Activated naive CD8-positive, alpha-beta T cell treated with anti-CD3 and anti-CD28 coated beads, Interleukin-2, amount 10 ng/mL, durations not matched to agents 7 days and 5 days (primary cell): ENCODE results near the gene ART3. TPM values are rescaled to one million over a fixed set of nuclear protein-coding genes. Genes with fewer than 3 reads are reported as not detected.

Source experiments
- ATAC-seq: fragments of 150-1000 bp; cut with Tn5 transposase; one replicate; pipeline ENCODE4 v1.10.0; 2021; ENCODE audit warnings: low read depth, moderate library complexity
- POLR2A ChIA-PET: fragments of 350-600 bp; sonication (Branson Sonifier 250); formaldehyde crosslinking; loops from one replicate; lab custom pipeline; 2021; ENCODE audit warnings: antibody characterized with exemption; lab: Charles Lee
- DNase-seq: peaks from one replicate; pipeline ENCODE4 v3.0.0; 2021
- H3K27ac Mint-ChIP-seq: one replicate; pipeline ENCODE4 v1.8.0; 2022; ENCODE audit warnings: mild to moderate bottlenecking, mixed read lengths
- H3K27me3 Mint-ChIP-seq: one replicate; pipeline ENCODE4 v1.8.0; 2022; ENCODE audit warnings: mild to moderate bottlenecking, moderate library complexity, mixed read lengths
- H3K36me3 Mint-ChIP-seq: one replicate; pipeline ENCODE4 v1.8.0; 2021; ENCODE audit warnings: mild to moderate bottlenecking, mixed read lengths
- H3K4me1 Mint-ChIP-seq: one replicate; pipeline ENCODE4 v1.8.0; 2021; ENCODE audit warnings: mixed read lengths
- H3K4me3 Mint-ChIP-seq: one replicate; pipeline ENCODE4 v1.8.0; 2022; ENCODE audit warnings: mild to moderate bottlenecking, moderate library complexity, mixed read lengths
- H3K9me3 Mint-ChIP-seq: one replicate; pipeline ENCODE4 v1.8.0; 2021; ENCODE audit warnings: mixed read lengths
- total RNA-seq, 2 experiments: library from RNA; stranded (reverse); gene quantifications; one replicate each; pipeline ENCODE4 v1.2.3, GENCODE V29; 2021

Gene ART3
- total RNA-seq, 2 experiments from 2014 or later = not detected

GRCh38 chr4:76141241-76141640 lies 66.7 kb downstream of the ART3 start:
- no peak overlapping the region for H3K27ac Mint-ChIP-seq
- peaks cover 27% of the 10 kb centered on the region for H3K36me3 Mint-ChIP-seq
- ATAC-seq = no peak
- POLR2A ChIA-PET = no interaction called here
- peaks cover 16% of the 10 kb centered on the region for H3K4me1 Mint-ChIP-seq
- no peaks in the 10 kb centered on the region for H3K27me3 Mint-ChIP-seq
- H3K9me3 Mint-ChIP-seq = no peaks in the 10 kb centered on the region
- no peak for DNase-seq
- no peak overlapping the region for H3K4me3 Mint-ChIP-seq

GRCh38 chr4:76144546-76144945 lies 70.0 kb downstream of the ART3 start:
- peaks cover 23% of the 10 kb centered on the region for H3K36me3 Mint-ChIP-seq
- H3K4me1 Mint-ChIP-seq = peaks cover 25% of the 10 kb centered on the region
- H3K9me3 Mint-ChIP-seq = no peaks in the 10 kb centered on the region
- no peak overlapping the region for H3K4me3 Mint-ChIP-seq
- no peak for ATAC-seq
- no peak for DNase-seq
- no peaks in the 10 kb centered on the region for H3K27me3 Mint-ChIP-seq
- POLR2A ChIA-PET = no interaction called here
- no peak overlapping the region for H3K27ac Mint-ChIP-seq

- POLR2A ChIA-PET = interaction anchor here (1.0 to 1.5 kb wide), 9 partner anchors 11 to 634 kb away, joined by 3 to 6 read pairs (median 4); partner anchors contain the start of genes NAAA, SCARB2 and SDAD1
- peak overlapping the region; percentile 98 for H3K4me3 Mint-ChIP-seq
- H3K4me1 Mint-ChIP-seq = peaks cover 24% of the 10 kb centered on the region
- no peaks in the 10 kb centered on the region for H3K27me3 Mint-ChIP-seq
- no peak for DNase-seq
- peak; percentile 34 for ATAC-seq
- H3K27ac Mint-ChIP-seq = peak overlapping the region; percentile 98
- peaks cover 13% of the 10 kb centered on the region for H3K36me3 Mint-ChIP-seq
- H3K9me3 Mint-ChIP-seq = no peaks in the 10 kb centered on the region
These were observed 73.1 kb downstream of the ART3 start for GRCh38 chr4:76147454-76148141.

DNA sequence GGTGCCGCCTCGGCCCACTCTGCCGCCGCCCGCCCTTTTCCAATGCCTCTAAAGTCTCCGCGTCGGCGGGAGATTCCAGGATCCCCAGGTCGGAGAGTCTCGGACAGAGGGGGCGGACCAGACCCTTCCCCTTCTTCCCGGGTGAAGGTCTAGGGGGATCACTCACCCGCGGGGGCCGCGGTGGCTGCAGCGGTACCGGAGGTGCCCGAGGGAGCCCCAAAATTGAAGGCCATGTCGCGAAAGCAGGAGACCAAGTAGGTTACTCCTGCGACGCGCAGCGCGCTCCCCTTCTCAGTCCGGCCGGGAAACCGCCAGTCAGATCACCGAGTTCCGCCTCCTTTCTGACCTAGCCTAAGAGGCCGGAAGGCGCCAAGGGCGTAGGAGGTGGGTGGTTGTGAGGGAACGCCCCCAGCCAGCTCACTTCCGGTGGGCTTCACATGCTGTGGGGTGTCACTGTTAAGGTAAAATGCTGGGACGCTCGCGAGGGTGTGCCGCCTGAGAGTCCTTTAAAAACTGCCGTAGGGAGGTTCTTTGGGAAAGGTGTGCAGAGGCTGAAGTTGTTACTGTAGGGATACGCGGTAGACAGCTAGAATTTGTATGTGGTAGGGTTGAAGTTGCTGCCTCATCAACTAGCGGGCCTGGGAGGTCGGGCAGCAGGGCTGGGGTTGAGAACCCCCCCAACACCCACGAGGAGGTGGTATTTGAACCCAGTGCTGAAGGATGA lies 73.8 kb downstream of the ART3 start, which contains the start of gene NUP54:
TSS of gene NUP54 (minus strand) at position 256 of the 724 bp plus-strand sequence. CDS start at position 233, 23 bp downstream.
- Mint-ChIP-seq H3K4me3 (peak within 1 kb of the TSS; percentile 98), H3K36me3 (peaks cover 13% of the 10 kb centered on the region), H3K4me1 (peaks cover 24% of the 10 kb centered on the region), H3K27ac (peak within 1 kb of the TSS; percentile 98), H3K9me3 (no peaks in the 10 kb centered on the region), H3K27me3 (no peaks in the 10 kb centered on the region)
- peak; percentile 97 for ATAC-seq
- POLR2A ChIA-PET = interaction anchor here (1.0 to 1.5 kb wide), 9 partner anchors 10 to 635 kb away, joined by 3 to 6 read pairs (median 4); partner anchors contain the start of genes NAAA, SCARB2 and SDAD1
- peak; percentile 95 for DNase-seq

DNA sequence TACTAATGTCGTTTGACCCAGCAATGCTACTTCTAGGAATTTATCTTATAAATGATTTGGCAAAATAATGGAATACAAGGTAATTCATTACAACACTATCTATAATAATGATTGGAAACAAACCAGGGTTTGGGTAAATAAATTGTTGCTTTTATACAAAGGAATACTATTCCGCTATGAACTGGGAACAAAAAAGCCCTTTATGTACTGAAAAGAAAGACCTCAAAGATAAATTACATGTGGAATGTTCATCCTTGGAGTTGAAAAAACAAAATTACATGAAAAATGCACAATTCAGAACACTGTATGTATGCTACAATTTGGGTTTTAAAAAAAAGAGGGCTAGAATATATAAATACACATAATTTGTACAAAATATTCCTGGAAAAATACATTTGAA lies 78.8 kb downstream of the ART3 start:
- Mint-ChIP-seq H3K4me1 (peaks cover 12% of the 10 kb centered on the region), H3K4me3 (no peak overlapping the region), H3K9me3 (peaks cover 9% of the 10 kb centered on the region), H3K27ac (no peak overlapping the region), H3K36me3 (peaks cover 17% of the 10 kb centered on the region), H3K27me3 (no peaks in the 10 kb centered on the region)
- POLR2A ChIA-PET = no interaction called here
- DNase-seq = no peak
- ATAC-seq = no peak

- ATAC-seq = no peak
- POLR2A ChIA-PET = interaction anchor here (1.3 kb wide), 1 partner anchor 24 kb away, joined by 4 read pairs; no protein-coding TSS in a partner anchor
These were observed 81.5 kb downstream of the ART3 start for GRCh38 chr4:76155979-76156378.

GRCh38 chr4:76156635-76157034 lies 82.1 kb downstream of the ART3 start:
- no peaks in the 10 kb centered on the region for H3K27me3 Mint-ChIP-seq
- H3K27ac Mint-ChIP-seq = no peak overlapping the region
- H3K4me3 Mint-ChIP-seq = no peak overlapping the region
- H3K9me3 Mint-ChIP-seq = peaks cover 9% of the 10 kb centered on the region
- H3K4me1 Mint-ChIP-seq = peaks cover 2% of the 10 kb centered on the region
- H3K36me3 Mint-ChIP-seq = peaks cover 14% of the 10 kb centered on the region
- POLR2A ChIA-PET = interaction anchor here (1.3 kb wide), 1 partner anchor 23 kb away, joined by 4 read pairs; no protein-coding TSS in a partner anchor
- ATAC-seq (no peak), DNase-seq (no peak)

More at GRCh38 chr4:76155979-76156378, 81.5 kb downstream of the ART3 start:
- Mint-ChIP-seq H3K27ac (no peak overlapping the region), H3K36me3 (peaks cover 14% of the 10 kb centered on the region), H3K27me3 (no peaks in the 10 kb centered on the region), H3K4me3 (no peak overlapping the region), H3K9me3 (peaks cover 9% of the 10 kb centered on the region), H3K4me1 (peaks cover 2% of the 10 kb centered on the region)
- no peak for DNase-seq

GRCh38 chr4:76160355-76160754 lies 85.8 kb downstream of the ART3 start:
- Mint-ChIP-seq H3K9me3 (peaks cover 5% of the 10 kb centered on the region), H3K4me3 (no peak overlapping the region), H3K4me1 (peaks cover 2% of the 10 kb centered on the region), H3K27me3 (no peaks in the 10 kb centered on the region), H3K27ac (no peak overlapping the region), H3K36me3 (peaks cover 8% of the 10 kb centered on the region)
- ATAC-seq (no peak), DNase-seq (no peak)
- POLR2A ChIA-PET = no interaction called here

Other genes starting within 250 kb of the ART3 start
- under 1 TPM; 0.17 TPM for gene PPEF2, start 172.3 kb upstream of the ART3 start, total RNA-seq
- 10 to 100 TPM; 48.3 to 50.5 TPM for gene NAAA, start 133.7 kb upstream of the ART3 start, total RNA-seq
- gene SDAD1, start 83.8 kb upstream of the ART3 start, total RNA-seq = 10 to 100 TPM; 47.5 to 50.8 TPM
- under 1 TPM; 0.20 to 0.22 TPM for gene CXCL9, start 67.2 kb upstream of the ART3 start, total RNA-seq
- under 1 TPM in 1 of 2 experiments, not detected in 1; 0.26 TPM for gene CXCL10, start 51.2 kb upstream of the ART3 start, total RNA-seq
- gene CXCL11, start 38.6 kb upstream of the ART3 start, total RNA-seq = not detected
- gene NUP54, start 73.7 kb downstream of the ART3 start, total RNA-seq = 10 to 100 TPM; 48.7 to 54.7 TPM
- gene SCARB2, start 139.1 kb downstream of the ART3 start, total RNA-seq = 10 to 100 TPM; 16.3 to 18.4 TPM
- gene FAM47E, start 177.0 kb downstream of the ART3 start, total RNA-seq = under 1 TPM in 1 of 2 experiments, not detected in 1; 0.78 TPM
- gene STBD1, start 232.0 kb downstream of the ART3 start, total RNA-seq = under 1 TPM; 0.44 to 0.68 TPM